ENCODE results near the gene MEMO1. TPM values are rescaled to one million over a fixed set of nuclear protein-coding genes. Genes with fewer than 3 reads are reported as not detected.
"Not testable (repeated sequence)": the region's sequence is repeated elsewhere in the genome, so short reads cannot be mapped to it uniquely, and the experiment has no call there.

The MEMO1 gene
- total RNA-seq, 1 experiment from 2014 or later: 66.0 TPM

DNA sequence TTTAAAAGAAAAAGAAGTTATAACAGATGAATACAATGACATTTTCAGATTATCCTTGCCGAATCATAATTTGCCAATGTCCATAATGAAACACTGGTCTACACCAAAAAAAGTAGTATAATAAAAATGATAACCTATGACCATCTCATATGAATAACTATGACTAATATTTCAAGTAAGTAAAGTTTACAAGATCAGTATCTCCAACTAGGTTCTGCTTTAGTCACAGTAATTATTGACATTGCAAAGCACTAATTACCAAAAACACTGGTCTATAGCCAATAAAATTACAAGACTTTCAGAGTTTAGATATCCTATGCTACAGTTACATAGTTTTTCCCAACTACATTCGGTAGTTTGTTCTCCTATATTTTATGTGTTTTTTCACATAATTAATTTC, 136.7 kb downstream of the MEMO1 start:
- intact Hi-C loops (cut with micrococcal nuclease; ENCODE audit: unreplicated experiment): no loop called here
- H3K27ac ChIP-seq (ENCODE audit: low read depth, low read length, poor library complexity, severe bottlenecking): no peak overlapping the region
- H3K4me1 ChIP-seq (ENCODE audit: insufficient read depth, low read length, poor library complexity, severe bottlenecking): no peaks in the 10 kb centered on the region
- no peaks in the 10 kb centered on the region for H3K9me3 ChIP-seq (ENCODE audit: low read depth, low read length, poor library complexity, severe bottlenecking)
- DNase-seq (ENCODE audit: low spot score): no peak
- H3K27me3 ChIP-seq (replicated peaks; ENCODE audit: insufficient read depth, low read depth, low read length, poor library complexity): no peaks in the 10 kb centered on the region
- no TSS peak for BruUV-seq (replicated peaks)
- CTCF ChIA-PET: no interaction called here
- POLR2A ChIA-PET (ENCODE audit: low non-redundant PET): no interaction called here
- H3K4me3 ChIP-seq (ENCODE audit: low read depth, low read length, poor library complexity, severe bottlenecking): no peak overlapping the region
- H3K36me3 ChIP-seq (ENCODE audit: insufficient read depth, low read length, poor library complexity, severe bottlenecking): no peaks in the 10 kb centered on the region
- no peak for TF ChIP-seq EZH2 (IDR thresholded peaks at IDR 0.05; ENCODE audit: borderline replicate concordance, low read depth, low read length, poor library complexity, severe bottlenecking)
- TF ChIP-seq, protein P1, sequence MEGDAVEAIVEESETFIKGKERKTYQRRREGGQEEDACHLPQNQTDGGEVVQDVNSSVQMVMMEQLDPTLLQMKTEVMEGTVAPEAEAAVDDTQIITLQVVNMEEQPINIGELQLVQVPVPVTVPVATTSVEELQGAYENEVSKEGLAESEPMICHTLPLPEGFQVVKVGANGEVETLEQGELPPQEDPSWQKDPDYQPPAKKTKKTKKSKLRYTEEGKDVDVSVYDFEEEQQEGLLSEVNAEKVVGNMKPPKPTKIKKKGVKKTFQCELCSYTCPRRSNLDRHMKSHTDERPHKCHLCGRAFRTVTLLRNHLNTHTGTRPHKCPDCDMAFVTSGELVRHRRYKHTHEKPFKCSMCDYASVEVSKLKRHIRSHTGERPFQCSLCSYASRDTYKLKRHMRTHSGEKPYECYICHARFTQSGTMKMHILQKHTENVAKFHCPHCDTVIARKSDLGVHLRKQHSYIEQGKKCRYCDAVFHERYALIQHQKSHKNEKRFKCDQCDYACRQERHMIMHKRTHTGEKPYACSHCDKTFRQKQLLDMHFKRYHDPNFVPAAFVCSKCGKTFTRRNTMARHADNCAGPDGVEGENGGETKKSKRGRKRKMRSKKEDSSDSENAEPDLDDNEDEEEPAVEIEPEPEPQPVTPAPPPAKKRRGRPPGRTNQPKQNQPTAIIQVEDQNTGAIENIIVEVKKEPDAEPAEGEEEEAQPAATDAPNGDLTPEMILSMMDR (conservative IDR thresholded peaks at IDR 0.05; ENCODE audit: low read depth, low read length): no peak

DNA sequence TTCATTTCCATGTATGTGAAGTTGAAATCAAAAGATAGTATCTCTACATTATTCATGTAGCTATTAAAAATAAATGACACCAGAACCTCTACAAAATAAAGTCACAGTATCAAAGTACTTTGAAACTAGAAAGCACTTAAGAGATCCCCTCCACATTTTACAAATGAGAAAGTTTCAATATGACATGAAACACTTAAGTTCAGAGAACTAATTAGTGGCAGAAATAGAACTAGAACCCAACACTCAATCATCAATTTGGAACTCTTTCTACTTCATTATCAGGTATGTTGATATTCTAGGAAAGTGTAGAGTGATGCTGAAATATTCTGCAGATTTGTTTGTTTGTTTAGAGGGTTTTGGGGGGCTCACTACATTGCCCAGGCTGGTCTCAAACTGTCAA, 145.6 kb downstream of the MEMO1 start:
- Histone ChIP-seq H3K36me3 (ENCODE audit: insufficient read depth, low read length, poor library complexity, severe bottlenecking) (no peaks in the 10 kb centered on the region), H3K27me3 (replicated peaks; ENCODE audit: insufficient read depth, low read depth, low read length, poor library complexity) (no peaks in the 10 kb centered on the region), H3K9me3 (ENCODE audit: low read depth, low read length, poor library complexity, severe bottlenecking) (no peaks in the 10 kb centered on the region), H3K4me3 (ENCODE audit: low read depth, low read length, poor library complexity, severe bottlenecking) (no peak overlapping the region), H3K4me1 (ENCODE audit: insufficient read depth, low read length, poor library complexity, severe bottlenecking) (no peaks in the 10 kb centered on the region), H3K27ac (ENCODE audit: low read depth, low read length, poor library complexity, severe bottlenecking) (no peak overlapping the region)
- no peak for DNase-seq (ENCODE audit: low spot score)
- CTCF ChIA-PET: no interaction called here
- TF ChIP-seq EZH2 (IDR thresholded peaks at IDR 0.05; ENCODE audit: borderline replicate concordance, low read depth, low read length, poor library complexity, severe bottlenecking): no peak
- TF ChIP-seq, protein P1 (conservative IDR thresholded peaks at IDR 0.05; ENCODE audit: low read depth, low read length): no peak
- BruUV-seq (replicated peaks): no TSS peak
- POLR2A ChIA-PET (ENCODE audit: low non-redundant PET): no interaction called here
- intact Hi-C loops (cut with micrococcal nuclease; ENCODE audit: unreplicated experiment): no loop called here

DNA sequence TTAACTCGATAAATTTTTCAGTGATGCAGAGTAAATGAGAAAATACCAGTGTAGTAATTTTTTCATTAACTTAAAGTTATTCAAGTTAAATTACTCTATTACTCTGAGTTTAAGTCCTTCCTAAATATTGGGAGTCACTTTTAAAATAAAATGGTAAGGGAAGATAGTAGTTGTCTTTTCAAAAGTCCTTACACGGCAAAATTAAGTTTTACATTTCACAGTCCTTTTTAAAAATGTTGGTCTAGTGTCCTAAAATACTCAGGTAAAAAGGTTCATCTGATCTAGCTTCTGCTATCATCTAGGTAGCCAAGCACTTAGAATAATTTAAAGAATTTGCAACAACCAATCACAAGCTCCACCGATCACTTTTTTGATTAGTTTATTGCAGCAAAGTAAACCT, 146.9 kb downstream of the MEMO1 start:
- no peaks in the 10 kb centered on the region for H3K4me1 ChIP-seq (ENCODE audit: insufficient read depth, low read length, poor library complexity, severe bottlenecking)
- H3K36me3 ChIP-seq (ENCODE audit: insufficient read depth, low read length, poor library complexity, severe bottlenecking): no peaks in the 10 kb centered on the region
- H3K27me3 ChIP-seq (replicated peaks; ENCODE audit: insufficient read depth, low read depth, low read length, poor library complexity): no peaks in the 10 kb centered on the region
- POLR2A ChIA-PET (ENCODE audit: low non-redundant PET): no interaction called here
- H3K9me3 ChIP-seq (ENCODE audit: low read depth, low read length, poor library complexity, severe bottlenecking): no peaks in the 10 kb centered on the region
- DNase-seq (ENCODE audit: low spot score): no peak
- no peak overlapping the region for H3K27ac ChIP-seq (ENCODE audit: low read depth, low read length, poor library complexity, severe bottlenecking)
- CTCF ChIA-PET: no interaction called here
- no peak overlapping the region for H3K4me3 ChIP-seq (ENCODE audit: low read depth, low read length, poor library complexity, severe bottlenecking)
- BruUV-seq (replicated peaks): no TSS peak
- no peak for TF ChIP-seq EZH2 (IDR thresholded peaks at IDR 0.05; ENCODE audit: borderline replicate concordance, low read depth, low read length, poor library complexity, severe bottlenecking)
- TF ChIP-seq, protein P1 (conservative IDR thresholded peaks at IDR 0.05; ENCODE audit: low read depth, low read length): no peak
- intact Hi-C loops (cut with micrococcal nuclease; ENCODE audit: unreplicated experiment): no loop called here

DNA sequence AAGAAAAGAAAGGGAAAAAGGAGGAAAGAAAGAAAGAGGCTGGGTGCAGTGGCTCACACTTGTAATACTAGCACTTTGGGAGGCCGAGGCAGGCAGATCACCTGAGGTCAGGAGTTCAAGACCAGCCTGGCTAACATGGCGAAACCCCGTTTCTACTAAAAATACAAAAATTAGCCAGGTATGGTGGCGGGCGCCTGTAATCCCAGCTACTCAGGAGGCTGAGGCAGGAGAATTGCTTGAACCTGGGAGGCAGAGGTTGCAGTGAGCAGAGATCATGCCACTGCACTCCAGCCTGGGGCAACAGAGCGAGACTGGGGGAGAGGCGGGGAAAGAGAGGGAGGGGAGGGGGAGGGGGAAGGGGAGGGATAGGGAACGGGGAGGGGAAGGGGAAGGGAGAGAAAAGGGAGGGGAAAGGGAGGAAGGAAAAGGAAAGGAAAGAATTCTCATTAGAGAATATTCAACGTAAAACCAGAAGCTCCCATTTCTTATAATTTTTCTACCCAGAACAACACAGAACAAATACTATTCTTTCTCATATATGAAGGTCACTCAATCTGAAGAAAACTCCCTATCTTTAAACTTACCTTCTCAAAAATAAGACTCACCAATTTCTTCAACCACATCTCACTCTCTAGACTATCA, 147.7 kb downstream of the MEMO1 start:
- H3K27me3 ChIP-seq (replicated peaks; ENCODE audit: insufficient read depth, low read depth, low read length, poor library complexity); BruUV-seq (replicated peaks); H3K4me3 ChIP-seq (ENCODE audit: low read depth, low read length, poor library complexity, severe bottlenecking); H3K36me3 ChIP-seq (ENCODE audit: insufficient read depth, low read length, poor library complexity, severe bottlenecking); H3K9me3 ChIP-seq (ENCODE audit: low read depth, low read length, poor library complexity, severe bottlenecking); DNase-seq (ENCODE audit: low spot score); H3K4me1 ChIP-seq (ENCODE audit: insufficient read depth, low read length, poor library complexity, severe bottlenecking); POLR2A ChIA-PET (ENCODE audit: low non-redundant PET); H3K27ac ChIP-seq (ENCODE audit: low read depth, low read length, poor library complexity, severe bottlenecking); intact Hi-C loops (cut with micrococcal nuclease; ENCODE audit: unreplicated experiment); CTCF ChIA-PET: not testable (repeated sequence)
